Head of caudate nucleus (tissue), 42 donors: Measurements from ENCODE around the gene SPRR2B.
A peak's percentile ranks its signal among the peaks of the same experiment; 100 is the strongest.
"Not testable (repeated sequence)": the region's sequence is repeated elsewhere in the genome, so short reads cannot be mapped to it uniquely, and the experiment has no call there.

Source experiments
- DNase-seq, 42 donors: peaks; one replicate each; pipeline versions ENCODE4 v3.0.0 to v3.0.0-alpha.2; 2020 to 2021; ENCODE audit warnings: mixed read lengths in 7 of 42
- intact Hi-C: fragments of 100-400 bp; cut with DNase I; formaldehyde crosslinking; loops from one replicate; pipeline ENCODE4 v1.15.0; 2022

SPRR2B gene

GRCh38 chr1:153040950-153041631 is 30.3 kb downstream of the SPRR2B start, which contains the start of gene SPRR2D:
Gene SPRR2D (minus strand): TSS chr1:153041120. CDS start chr1:153040346, 774 bp downstream.
- intact Hi-C loops, result no loop called here
- DNase-seq, result no peak

GRCh38 chr1:153035211-153035610 is 36.2 kb downstream of the SPRR2B start:
- DNase-seq, result no peak
- intact Hi-C loops, result no loop called here

GRCh38 chr1:153032677-153033308 is 38.6 kb downstream of the SPRR2B start:
- intact Hi-C loops, result no loop called here
- DNase-seq, result peak in 33 of 42 donors; percentile 6 to 81 (median 32)

GRCh38 chr1:153032073-153032472 is 39.3 kb downstream of the SPRR2B start:
- no peak for DNase-seq
- intact Hi-C loops, result no loop called here

GRCh38 chr1:153030895-153031294 is 40.5 kb downstream of the SPRR2B start, which contains the start of gene SPRR1B:
Gene SPRR1B (plus strand): TSS chr1:153031203. CDS start chr1:153032346, 1,143 bp downstream.
- intact Hi-C loops, result no loop called here
- no peak for DNase-seq

- no peak for DNase-seq
- intact Hi-C loops, result no loop called here
These were observed 42.6 kb downstream of the SPRR2B start for GRCh38 chr1:153028766-153029165.

GRCh38 chr1:153025797-153026196 is 45.6 kb downstream of the SPRR2B start:
- intact Hi-C loops, result no loop called here

GRCh38 chr1:153024413-153024812 is 47.0 kb downstream of the SPRR2B start:
- no peak for DNase-seq
- intact Hi-C loops, result no loop called here

More at GRCh38 chr1:153025797-153026196, 45.6 kb downstream of the SPRR2B start:
- no peak for DNase-seq

GRCh38 chr1:153023109-153023508 is 48.3 kb downstream of the SPRR2B start:
- intact Hi-C loops, result no loop called here
- DNase-seq, result no peak

GRCh38 chr1:153022340-153022739 is 49.1 kb downstream of the SPRR2B start:
- DNase-seq, intact Hi-C loops: not testable (repeated sequence)

GRCh38 chr1:153021829-153022228 is 49.6 kb downstream of the SPRR2B start:
- intact Hi-C loops, DNase-seq: not testable (repeated sequence)
